Subcutaneous adipose tissue (tissue), 4 donors: ENCODE data around the gene CFAP69. TPM values are rescaled to one million over a fixed set of nuclear protein-coding genes. Genes with fewer than 3 reads are reported as not detected.

Experiments used
- total RNA-seq, 4 donors: library from RNA; depleted of rRNA; stranded (reverse); fragments of >200 nt; gene quantifications; one replicate each; pipeline ENCODE4 v1.1.0, GENCODE V29; 2016
- TF ChIP-seq, protein P1 (sequence below): fragments of 450-650 bp; IDR thresholded peaks from one replicate; pipeline ENCODE4 v1.5.1; 2016; ENCODE audit warnings: low read depth, mild to moderate bottlenecking, control low read depth, antibody characterized with exemption, moderate library complexity

CFAP69 gene
- total RNA-seq, 4 donors from 2014 or later = 12.6 to 30.7 (median 21.2) TPM

DNA sequence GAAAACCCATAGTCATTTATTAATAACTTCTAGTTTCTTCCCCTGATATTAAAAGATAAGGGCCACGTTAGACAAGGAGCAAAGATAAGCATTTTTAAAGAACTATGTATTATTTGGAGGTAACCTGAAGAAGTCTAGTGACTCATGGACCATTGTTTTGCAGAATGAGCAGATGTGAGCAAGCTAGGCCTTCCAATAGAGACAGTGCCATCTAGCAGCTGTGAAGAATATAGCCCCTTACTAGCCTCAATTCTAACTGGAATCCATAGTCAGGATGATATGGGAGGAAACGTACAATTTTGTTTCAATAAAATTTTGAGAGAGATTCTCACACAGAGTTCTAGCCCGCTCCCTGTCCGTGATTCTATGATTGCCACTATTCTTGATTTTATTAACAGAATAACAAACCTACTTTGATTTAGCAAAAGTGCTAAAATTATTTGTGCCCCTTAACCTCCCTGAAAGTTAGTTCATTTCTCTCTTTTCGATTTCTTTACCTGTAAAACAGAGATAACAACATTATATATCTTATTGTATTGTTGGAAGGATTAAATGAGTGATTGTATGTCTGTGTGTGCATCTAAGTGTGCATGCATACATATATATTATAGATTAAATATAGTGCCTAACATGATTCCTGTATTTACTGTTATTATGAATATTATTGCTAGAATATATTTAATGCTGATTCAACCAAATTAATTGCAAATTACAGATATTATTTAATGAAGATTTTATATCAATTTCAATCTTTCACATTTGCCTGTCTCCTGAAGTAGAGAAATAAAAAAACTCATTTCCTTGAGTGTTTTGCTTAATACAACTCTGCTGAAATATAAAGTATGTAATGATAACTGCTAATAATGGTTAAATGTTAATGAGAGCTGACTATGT lies 53.4 kb downstream of the CFAP69 start:
- TF ChIP-seq, protein P1, sequence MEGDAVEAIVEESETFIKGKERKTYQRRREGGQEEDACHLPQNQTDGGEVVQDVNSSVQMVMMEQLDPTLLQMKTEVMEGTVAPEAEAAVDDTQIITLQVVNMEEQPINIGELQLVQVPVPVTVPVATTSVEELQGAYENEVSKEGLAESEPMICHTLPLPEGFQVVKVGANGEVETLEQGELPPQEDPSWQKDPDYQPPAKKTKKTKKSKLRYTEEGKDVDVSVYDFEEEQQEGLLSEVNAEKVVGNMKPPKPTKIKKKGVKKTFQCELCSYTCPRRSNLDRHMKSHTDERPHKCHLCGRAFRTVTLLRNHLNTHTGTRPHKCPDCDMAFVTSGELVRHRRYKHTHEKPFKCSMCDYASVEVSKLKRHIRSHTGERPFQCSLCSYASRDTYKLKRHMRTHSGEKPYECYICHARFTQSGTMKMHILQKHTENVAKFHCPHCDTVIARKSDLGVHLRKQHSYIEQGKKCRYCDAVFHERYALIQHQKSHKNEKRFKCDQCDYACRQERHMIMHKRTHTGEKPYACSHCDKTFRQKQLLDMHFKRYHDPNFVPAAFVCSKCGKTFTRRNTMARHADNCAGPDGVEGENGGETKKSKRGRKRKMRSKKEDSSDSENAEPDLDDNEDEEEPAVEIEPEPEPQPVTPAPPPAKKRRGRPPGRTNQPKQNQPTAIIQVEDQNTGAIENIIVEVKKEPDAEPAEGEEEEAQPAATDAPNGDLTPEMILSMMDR = no peak

DNA sequence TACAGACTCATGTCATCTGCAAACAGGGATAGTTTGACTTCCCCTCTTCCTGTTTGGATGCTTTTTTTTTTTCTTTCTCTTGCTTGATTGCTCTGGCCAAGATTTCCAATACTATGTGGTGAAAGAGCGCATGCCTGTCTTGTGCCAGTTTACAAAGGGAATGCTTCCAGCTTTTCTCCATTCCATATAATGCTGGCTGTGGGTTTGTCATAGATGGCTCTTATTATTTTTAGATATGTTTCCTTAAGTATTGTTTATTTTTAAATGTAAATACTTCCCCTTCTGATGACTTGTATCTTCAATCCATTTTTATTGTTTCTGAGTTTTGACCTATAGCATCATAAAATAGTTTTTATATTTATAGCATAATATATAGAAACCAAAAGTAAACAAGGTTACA lies 58.3 kb downstream of the CFAP69 start:
- TF ChIP-seq, protein P1 = no peak

DNA sequence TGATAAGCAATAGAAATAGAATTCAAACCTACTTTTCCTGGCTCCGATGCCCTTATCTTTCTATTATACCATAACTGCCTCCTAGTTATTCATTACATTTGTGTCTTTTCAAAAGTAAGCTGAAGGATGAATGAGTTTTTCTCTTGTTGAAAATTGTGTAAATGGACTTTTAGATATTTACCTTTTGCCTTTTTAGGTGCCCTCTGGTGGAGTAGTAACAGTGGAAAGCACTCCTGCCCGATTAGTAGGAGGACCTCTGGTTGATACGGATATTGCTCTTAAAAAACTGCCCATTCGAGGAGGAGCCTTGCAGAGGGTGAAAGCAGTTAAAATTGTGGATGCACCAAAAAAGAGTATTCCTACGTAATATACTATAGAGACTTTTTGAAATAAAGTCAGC lies 64.9 kb downstream of the CFAP69 start:
- TF ChIP-seq, protein P1 = no peak

DNA sequence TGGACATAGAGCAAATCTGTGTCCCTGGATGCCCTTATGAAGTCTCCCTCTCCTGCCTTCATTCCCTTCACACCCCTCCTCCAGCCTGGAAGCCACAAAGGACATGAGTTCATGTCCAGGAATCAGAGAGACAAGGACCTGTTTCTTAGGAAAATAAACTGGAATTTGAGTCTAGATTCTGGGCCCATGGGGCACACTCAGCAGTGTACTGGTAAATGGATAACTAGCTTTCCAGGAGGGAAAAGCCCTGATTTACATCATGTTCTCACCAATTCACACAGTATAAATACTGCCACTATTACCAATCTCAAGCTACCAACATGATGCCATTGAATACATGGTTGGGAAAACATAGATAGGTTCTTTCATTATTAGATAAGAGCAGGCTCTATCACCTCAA lies 66.2 kb downstream of the CFAP69 start:
- TF ChIP-seq, protein P1 = no peak

DNA sequence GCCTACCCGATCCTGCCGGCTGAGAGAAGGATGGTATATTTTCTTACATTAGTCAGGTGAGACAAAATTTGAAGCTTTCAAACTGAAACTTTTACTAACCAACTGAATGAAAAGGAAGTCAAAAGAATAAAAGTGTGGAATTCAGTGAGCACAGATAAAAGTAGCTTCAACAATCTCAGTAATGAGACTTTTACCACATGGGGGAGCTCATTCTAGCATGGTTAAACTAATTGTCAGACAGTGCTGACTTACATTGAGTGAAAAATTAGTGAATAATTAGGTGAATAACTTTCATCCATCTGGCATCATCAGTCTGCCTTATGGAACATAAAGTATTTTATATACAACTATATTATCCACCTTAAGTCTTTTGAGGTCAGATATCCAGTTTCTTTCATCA lies 67.8 kb downstream of the CFAP69 start:
- TF ChIP-seq, protein P1 = no peak

DNA sequence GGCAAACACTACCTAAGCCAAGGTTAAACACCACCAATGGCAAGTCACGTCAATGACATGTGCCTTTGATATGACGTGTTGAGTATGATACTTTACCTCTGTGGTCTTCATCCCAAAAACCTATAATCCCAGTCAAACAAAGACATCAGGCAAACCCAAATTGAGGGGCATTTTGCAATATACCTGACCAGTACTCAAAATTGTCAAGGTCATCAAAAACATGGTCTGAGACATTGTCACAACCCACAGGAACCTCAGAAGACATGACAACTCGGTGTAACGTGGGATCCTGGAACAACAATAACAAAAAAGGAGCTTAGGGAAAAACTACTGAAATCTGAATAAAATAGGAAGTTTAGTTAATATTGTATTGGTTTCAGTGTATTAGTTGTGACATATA lies 68.9 kb downstream of the CFAP69 start:
- TF ChIP-seq, protein P1 = no peak

DNA sequence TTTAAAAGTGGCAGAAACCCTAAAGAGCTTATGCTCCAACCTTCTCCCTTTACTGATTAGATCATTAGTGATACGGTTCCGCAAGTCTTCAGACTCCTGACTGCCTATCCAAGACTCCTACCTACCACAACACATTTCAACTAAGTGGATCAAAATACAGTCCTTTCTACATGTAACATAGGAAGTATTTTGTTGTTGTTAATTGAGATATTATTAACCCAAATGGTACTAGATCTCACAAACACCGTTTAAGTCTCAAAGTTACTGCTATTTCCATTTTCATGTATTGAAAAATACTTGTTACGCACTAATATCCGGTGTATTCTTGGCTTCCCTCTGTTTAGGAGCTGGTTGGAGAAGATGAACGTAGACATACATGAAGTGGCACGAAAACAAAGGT lies 75.0 kb downstream of the CFAP69 start:
- TF ChIP-seq, protein P1 = no peak
